T-cell (primary cell): ENCODE measurements around the gene MBNL2. TPM values are rescaled to one million over a fixed set of nuclear protein-coding genes. Genes with fewer than 3 reads are reported as not detected.

Experiments used
- ATAC-seq, 4 experiments: fragments of 200-7000 bp in 3 of 4; fragments of 150-1000 bp in 1 of 4; cut with Tn5 transposase; replicated peaks in 1 of 4; 1 replicate in 3 of 4; 2 replicates in 1 of 4; pipeline ENCODE4 v1.10.0; 2021; ENCODE audit warnings: moderate library complexity in 3 of 4, mild to moderate bottlenecking in 2 of 4, moderate number of reproducible peaks in 1 of 4
- CTCF ChIA-PET, 2 donors: fragments of 300-600 bp; sonication (Branson Sonifier 250); formaldehyde crosslinking; loops; one replicate each; lab custom pipeline; 2022; ENCODE audit warnings: antibody characterized with exemption in 2 of 2; lab: Charles Lee
- POLR2A ChIA-PET, 2 donors: fragments of 300-600 bp; sonication (Branson Sonifier 250); formaldehyde crosslinking; loops; one replicate each; lab custom pipeline; 2022; ENCODE audit warnings: antibody characterized with exemption in 2 of 2; lab: Charles Lee
- DNase-seq, 35 experiments: peaks; one replicate each; pipeline versions ENCODE4 v3.0.0 to v3.0.0-alpha.2; 2013 to 2023
- H3K27ac ChIP-seq: one replicate; pipeline ENCODE4 v1.5.1; 2013; ENCODE audit warnings: low read length
- H3K27me3 ChIP-seq, 2 experiments: replicated peaks in 1 of 2; 1 replicate in 1 of 2; 2 replicates in 1 of 2; pipeline versions ENCODE4 v1.6.1 to v1.7.0; 2013; ENCODE audit warnings: low read length in 1 of 2, mixed read lengths in 1 of 2; ENCODE audit not compliant: control insufficient read depth in 2 of 2, insufficient read depth in 2 of 2; ENCODE audit errors: extremely low read depth in 1 of 2
- H3K36me3 ChIP-seq, 2 donors: 1 replicate in 1 of 2; 2 replicates in 1 of 2; pipeline versions ENCODE4 v1.6.1 to v1.7.0; 2013; ENCODE audit warnings: low read length in 1 of 2; ENCODE audit not compliant: control insufficient read depth in 2 of 2, insufficient read depth in 1 of 2; ENCODE audit errors: extremely low read depth in 1 of 2
- H3K4me1 ChIP-seq, 2 experiments: 1 replicate in 1 of 2; 2 replicates in 1 of 2; pipeline versions ENCODE4 v1.6.1 to v1.7.0; 2013; ENCODE audit warnings: low read length in 2 of 2, mixed read lengths in 1 of 2; ENCODE audit not compliant: insufficient read depth in 2 of 2, control insufficient read depth in 1 of 2; ENCODE audit errors: extremely low read depth in 1 of 2
- H3K4me3 ChIP-seq, 2 donors: 1 replicate in 1 of 2; 2 replicates in 1 of 2; pipeline versions ENCODE4 v1.5.1 to v1.7.0; 2013; ENCODE audit warnings: mild to moderate bottlenecking in 2 of 2, low read length in 1 of 2, moderate library complexity in 1 of 2; ENCODE audit not compliant: control insufficient read depth in 1 of 2; ENCODE audit errors: extremely low read depth in 1 of 2
- H3K9me3 ChIP-seq: 2 replicates; pipeline ENCODE4 v1.7.0; 2013
- H3K27ac Mint-ChIP-seq, 2 donors: one replicate each; pipeline ENCODE4 v1.8.0; 2020 to 2021; ENCODE audit warnings: mild to moderate bottlenecking in 2 of 2, mixed read lengths in 2 of 2
- H3K27me3 Mint-ChIP-seq, 2 donors: one replicate each; pipeline ENCODE4 v1.8.0; 2021 to 2022; ENCODE audit warnings: mixed read lengths in 2 of 2
- H3K36me3 Mint-ChIP-seq: one replicate; pipeline ENCODE4 v1.8.0; 2021; ENCODE audit warnings: mixed read lengths
- H3K4me1 Mint-ChIP-seq, 3 donors: one replicate each; pipeline ENCODE4 v1.8.0; 2020 to 2022; ENCODE audit warnings: mixed read lengths in 3 of 3, mild to moderate bottlenecking in 1 of 3
- H3K4me3 Mint-ChIP-seq, 3 donors: one replicate each; pipeline ENCODE4 v1.8.0; 2020 to 2022; ENCODE audit warnings: mild to moderate bottlenecking in 3 of 3, mixed read lengths in 3 of 3, moderate library complexity in 3 of 3
- H3K9me3 Mint-ChIP-seq, 3 donors: one replicate each; pipeline ENCODE4 v1.8.0; 2020 to 2022; ENCODE audit warnings: mixed read lengths in 3 of 3
- WGBS: methylation state at CpG from one replicate; pipeline ENCODE4 v1.1.5; 2013; ENCODE audit warnings: missing lambda C conversion rate; ENCODE audit not compliant: insufficient coverage; 5-methylcytosine and 5-hydroxymethylcytosine counted together
- total RNA-seq, 35 experiments: library from RNA in 6 of 35; stranded (reverse) in 6 of 35; fragments of 120-200 nt in 1 of 35; gene quantifications; one replicate each; pipeline versions ENCODE4 v1.2.1 to v1.2.4 and lab custom pipeline; 2013 to 2026

MBNL2 gene
- total RNA-seq, 5 donors from 2014 or later (not counting 1 experiment from before 2014, with no cell fraction given): 21.0 to 33.7 (median 28.5) TPM

DNA sequence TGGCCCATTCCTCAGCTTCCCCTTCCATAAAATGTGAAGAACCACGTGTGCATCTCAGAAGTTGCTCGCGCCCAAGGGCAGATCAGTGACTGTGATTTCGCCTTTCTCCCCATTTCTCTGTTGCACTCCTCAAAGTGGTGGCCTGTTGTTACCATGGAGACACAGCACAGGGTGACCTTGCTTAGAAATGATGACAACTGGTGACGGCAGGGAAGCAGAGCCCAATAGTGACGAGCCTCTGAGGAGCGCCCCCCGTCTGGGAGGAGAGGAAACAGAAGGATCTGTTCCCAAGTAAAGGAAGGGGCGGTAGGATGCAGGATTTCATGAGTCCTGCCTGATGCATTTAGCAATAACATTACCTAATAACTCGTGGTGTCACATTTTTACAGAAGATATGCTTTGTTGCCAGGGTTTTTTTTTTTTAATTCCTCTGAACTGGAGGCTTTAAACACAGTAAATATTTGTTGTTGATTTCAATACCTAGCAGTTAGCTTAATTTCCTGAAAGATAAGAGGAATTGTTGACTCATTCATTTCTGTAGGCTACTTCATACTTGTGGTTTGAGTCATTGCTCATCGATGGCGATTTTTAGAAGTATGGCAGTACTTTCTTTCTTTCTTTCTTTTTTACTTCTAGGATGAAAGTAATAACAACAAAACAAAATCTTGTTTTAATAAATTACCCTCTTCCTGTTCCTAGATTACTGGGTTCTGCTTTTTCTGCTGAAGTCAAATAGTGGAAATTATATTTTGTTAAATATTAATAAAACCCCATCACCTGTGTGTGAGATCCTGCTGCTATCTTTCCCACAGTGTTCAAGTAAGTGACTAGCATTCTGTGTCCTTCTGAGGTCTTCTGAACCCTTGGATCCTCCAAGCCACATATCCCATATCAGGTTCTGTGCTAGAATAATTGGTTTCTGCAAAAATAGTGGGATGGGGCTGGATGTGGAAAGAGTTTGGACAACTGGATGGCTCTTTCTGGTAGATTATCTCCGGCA, 36.0 kb downstream of the MBNL2 start:
- Mint-ChIP-seq H3K27ac (peak overlapping the region; percentile 36 to 74), H3K27me3 (no peaks in the 10 kb centered on the region), H3K4me1 (peaks cover 70 to 80% (median 79%) of the 10 kb centered on the region in 3 donors), H3K9me3 (no peaks in the 10 kb centered on the region), H3K4me3 (peak overlapping the region in 2 of 3 donors; percentile 18 to 26), H3K36me3 (peaks cover 40% of the 10 kb centered on the region)
- peaks cover 0 to 5% of the 10 kb centered on the region in 2 donors for H3K36me3 ChIP-seq
- peaks cover 2% of the 10 kb centered on the region for H3K9me3 ChIP-seq
- H3K27ac ChIP-seq: no peak overlapping the region
- no peaks in the 10 kb centered on the region for H3K27me3 ChIP-seq
- POLR2A ChIA-PET: no interaction called here
- H3K4me1 ChIP-seq: peaks cover 0 to 42% of the 10 kb centered on the region in 2 experiments
- CTCF ChIA-PET: interaction anchor here (0.6 to 1.0 kb wide), 2 partner anchors 19 to 74 kb away, joined by 3 read pairs; no protein-coding TSS in a partner anchor
- H3K4me3 ChIP-seq: no peak overlapping the region
- peak in 2 of 35 experiments; percentile 10 to 20 for DNase-seq
- WGBS: 73% methylated on average over 6 of the region's 13 CpGs
- ATAC-seq: peak in 1 of 4 experiments; percentile 44

DNA sequence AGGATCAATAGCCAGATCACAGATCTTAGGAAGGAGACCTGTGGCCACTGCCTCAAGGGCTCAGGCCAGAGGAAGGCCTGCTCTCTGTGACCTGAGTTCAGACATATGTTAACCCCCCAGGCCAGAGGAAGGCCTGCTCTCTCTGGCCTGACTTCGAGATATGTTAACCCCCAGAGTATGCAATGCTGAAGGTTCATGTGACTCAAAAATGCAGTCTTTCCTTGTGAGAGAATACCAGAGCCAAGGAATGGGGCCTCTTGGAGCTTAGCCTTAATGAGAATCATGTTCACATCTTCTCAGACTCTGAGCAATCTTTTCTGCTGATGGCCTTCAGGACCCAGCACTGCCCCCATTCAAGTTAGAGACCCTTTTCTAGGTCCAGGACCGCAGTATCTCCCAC, 36.7 kb downstream of the MBNL2 start:
- 100% methylated on average over 1 of the region's 2 CpGs for WGBS

DNA sequence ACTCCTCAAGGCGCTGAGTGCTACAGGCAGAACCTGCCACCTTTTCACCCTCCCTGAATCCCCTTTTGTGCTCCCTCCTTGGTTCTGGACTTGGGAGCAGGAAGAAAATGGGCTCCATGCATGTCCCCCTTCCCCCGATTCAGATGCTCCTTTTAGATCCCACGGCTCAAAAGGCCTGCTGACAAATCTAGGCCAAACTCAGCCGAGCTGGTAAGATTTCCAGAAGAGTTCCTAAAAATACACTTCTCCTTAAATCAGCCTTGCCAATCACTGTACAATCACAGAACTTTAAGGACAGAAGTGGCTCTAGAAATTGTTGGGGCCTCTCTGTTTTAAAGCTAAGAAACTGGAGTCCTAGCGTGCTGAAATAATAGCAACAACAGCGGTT, 37.3 kb downstream of the MBNL2 start:
- Mint-ChIP-seq H3K9me3 (no peaks in the 10 kb centered on the region), H3K4me1 (peaks cover 75 to 82% (median 81%) of the 10 kb centered on the region in 3 donors), H3K27ac (no peak overlapping the region), H3K27me3 (no peaks in the 10 kb centered on the region), H3K4me3 (no peak overlapping the region), H3K36me3 (peaks cover 41% of the 10 kb centered on the region)
- Histone ChIP-seq H3K9me3 (peaks cover 2% of the 10 kb centered on the region), H3K4me1 (peaks cover 0 to 42% of the 10 kb centered on the region in 2 experiments), H3K27me3 (no peaks in the 10 kb centered on the region), H3K36me3 (peaks cover 0 to 5% of the 10 kb centered on the region in 2 donors), H3K27ac (no peak overlapping the region), H3K4me3 (no peak overlapping the region)
- CTCF ChIA-PET: no interaction called here
- POLR2A ChIA-PET: no interaction called here
- DNase-seq: no peak
- ATAC-seq: no peak
- 100% methylated on average over 4 of the region's 6 CpGs for WGBS

More for the DNA sequence above, 36.7 kb downstream of the MBNL2 start:
- Mint-ChIP-seq H3K9me3 (no peaks in the 10 kb centered on the region), H3K27me3 (no peaks in the 10 kb centered on the region), H3K27ac (no peak overlapping the region), H3K4me1 (peaks cover 73 to 82% (median 81%) of the 10 kb centered on the region in 3 donors), H3K4me3 (no peak overlapping the region), H3K36me3 (peaks cover 41% of the 10 kb centered on the region)
- H3K4me3 ChIP-seq: no peak overlapping the region
- POLR2A ChIA-PET: no interaction called here
- peaks cover 0 to 42% of the 10 kb centered on the region in 2 experiments for H3K4me1 ChIP-seq
- ATAC-seq (no peak), DNase-seq (no peak)
- peaks cover 0 to 5% of the 10 kb centered on the region in 2 donors for H3K36me3 ChIP-seq
- CTCF ChIA-PET: no interaction called here
- no peak overlapping the region for H3K27ac ChIP-seq
- peaks cover 2% of the 10 kb centered on the region for H3K9me3 ChIP-seq
- H3K27me3 ChIP-seq: no peaks in the 10 kb centered on the region

DNA sequence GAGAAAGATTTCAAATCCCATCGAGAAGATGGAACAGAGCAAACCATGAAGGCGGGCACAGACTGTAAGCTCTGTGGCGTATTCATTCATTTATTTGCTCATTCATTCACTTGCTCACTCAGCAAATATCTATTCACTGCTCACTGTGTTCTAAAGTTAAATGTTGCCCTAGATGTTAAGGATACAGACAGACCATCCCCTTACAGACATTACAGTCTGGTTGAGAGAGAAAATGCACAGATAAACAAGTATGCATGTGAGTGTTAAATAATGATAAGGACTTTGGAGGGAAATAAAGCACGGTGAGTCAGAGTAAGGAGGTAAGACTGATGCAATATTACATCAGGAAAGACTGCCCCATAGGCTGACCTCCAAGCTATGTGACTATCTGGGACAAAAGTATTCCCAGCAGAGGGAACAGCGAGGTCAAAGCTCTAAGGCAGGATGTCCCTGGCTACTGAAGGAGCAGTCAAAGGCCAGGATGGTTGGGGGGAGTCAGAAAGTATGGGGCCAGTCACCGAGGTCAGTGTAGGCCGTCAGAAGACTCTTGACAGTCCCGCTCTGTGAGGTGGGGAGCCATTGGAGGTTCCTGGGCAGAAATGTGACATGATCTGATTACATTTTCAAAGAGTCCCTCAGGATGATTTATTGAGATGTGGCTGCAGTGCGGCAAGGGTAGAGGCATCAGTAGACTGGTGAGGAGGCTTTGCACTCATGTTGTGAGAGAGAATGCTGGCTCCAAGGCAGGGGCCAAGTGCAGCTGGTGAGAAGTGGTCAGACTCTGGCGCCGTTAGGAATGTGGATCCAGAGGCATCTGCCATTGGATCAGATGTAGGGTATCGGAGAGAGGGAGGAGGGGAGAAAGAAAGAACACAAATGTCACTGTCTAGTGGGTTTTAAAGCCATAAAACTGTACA, 37.9 kb downstream of the MBNL2 start:
- no peak for DNase-seq
- Mint-ChIP-seq H3K36me3 (peaks cover 37% of the 10 kb centered on the region), H3K9me3 (no peaks in the 10 kb centered on the region), H3K27me3 (no peaks in the 10 kb centered on the region), H3K4me1 (peaks cover 79 to 82% (median 82%) of the 10 kb centered on the region in 3 donors), H3K4me3 (no peak overlapping the region), H3K27ac (peak overlapping the region in 1 of 2 donors; percentile 7)
- H3K9me3 ChIP-seq: peaks cover 2% of the 10 kb centered on the region
- peaks cover 0 to 42% of the 10 kb centered on the region in 2 experiments for H3K4me1 ChIP-seq
- ATAC-seq: no peak
- no peak overlapping the region for H3K4me3 ChIP-seq
- POLR2A ChIA-PET: no interaction called here
- no peaks in the 10 kb centered on the region for H3K27me3 ChIP-seq
- no peak overlapping the region for H3K27ac ChIP-seq
- WGBS: 98% methylated on average over 8 of the region's 12 CpGs
- H3K36me3 ChIP-seq: peaks cover 0 to 5% of the 10 kb centered on the region in 2 donors
- CTCF ChIA-PET: no interaction called here

DNA sequence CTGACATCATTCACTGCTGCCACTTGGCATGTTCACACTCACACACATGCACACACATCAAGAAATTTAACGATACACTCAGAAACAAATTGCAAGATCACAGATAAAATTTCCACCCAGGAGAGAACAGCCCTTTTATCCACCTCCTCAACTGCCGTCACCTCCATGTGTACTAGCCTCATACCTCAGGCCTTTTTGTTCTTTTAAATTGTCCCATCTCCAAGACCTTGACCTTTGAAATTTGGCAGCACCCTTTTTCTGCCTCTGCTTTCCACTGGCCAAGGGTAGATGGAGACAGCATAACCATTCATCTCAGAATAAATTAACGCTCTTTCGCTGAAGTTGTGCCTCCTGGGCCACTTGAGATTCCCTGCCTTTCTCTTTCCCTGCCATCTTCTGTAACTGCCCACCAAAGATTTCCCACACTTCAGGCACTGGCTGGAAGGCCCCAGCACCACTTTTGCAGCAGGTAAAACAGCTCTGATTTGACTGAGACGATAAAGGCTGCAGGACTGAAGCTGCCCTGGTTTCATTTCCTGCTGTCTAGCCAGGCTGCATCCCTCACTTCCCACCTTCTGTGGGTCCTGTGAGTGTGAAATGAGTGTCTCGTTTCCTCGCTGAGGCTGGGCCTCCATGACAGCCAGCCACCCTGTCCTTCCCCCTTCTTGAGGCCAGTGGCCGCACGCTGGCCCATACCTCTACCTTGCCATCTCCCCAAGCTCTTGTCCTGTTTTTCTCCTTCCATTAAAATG, 39.3 kb downstream of the MBNL2 start:
- Mint-ChIP-seq H3K27me3 (no peaks in the 10 kb centered on the region), H3K27ac (peak overlapping the region in 1 of 2 donors; percentile 76), H3K9me3 (no peaks in the 10 kb centered on the region), H3K36me3 (peaks cover 33% of the 10 kb centered on the region), H3K4me1 (peaks cover 70 to 76% (median 72%) of the 10 kb centered on the region in 3 donors), H3K4me3 (peak overlapping the region in 2 of 3 donors; percentile 22 to 26)
- ChIA-PET POLR2A (interaction anchor here in 1 of 2 donors (0.7 kb wide), 1 partner anchor 11 kb away, joined by 3 read pairs; no protein-coding TSS in a partner anchor), CTCF (interaction anchor here in 1 of 2 donors (0.5 kb wide), 1 partner anchor 93 kb away, joined by 3 read pairs; no protein-coding TSS in a partner anchor)
- Histone ChIP-seq H3K27ac (no peak overlapping the region), H3K4me3 (no peak overlapping the region), H3K36me3 (peaks cover 0 to 5% of the 10 kb centered on the region in 2 donors), H3K4me1 (peaks cover 0 to 42% of the 10 kb centered on the region in 2 experiments), H3K9me3 (peaks cover 2% of the 10 kb centered on the region), H3K27me3 (no peaks in the 10 kb centered on the region)
- WGBS: 85% methylated on average over 4 of the region's 9 CpGs
- ATAC-seq (peak; percentile 20 to 67 (median 48)), DNase-seq (peak in 12 of 35 experiments; percentile 5 to 46 (median 12))
